GM12878 (cell line): ENCODE measurements around the gene MYL11. TPM values are rescaled to one million over a fixed set of nuclear protein-coding genes. Genes with fewer than 3 reads are reported as not detected.

Experiments used
- CBX3 ChIP-seq: fragments of 200-600 bp; sonication (generic); IDR thresholded peaks from 2 replicates; pipeline ENCODE4 v1.6.1; 2016; ENCODE audit warnings: low read depth, borderline replicate concordance
- CBX5 ChIP-seq: sonication (generic); IDR thresholded peaks from 2 replicates; pipeline ENCODE4 v1.6.1; 2016; ENCODE audit warnings: low read depth, moderate library complexity, mild to moderate bottlenecking, inconsistent platforms
- DPF2 ChIP-seq: fragments of 450-650 bp; IDR thresholded peaks from 2 replicates; pipeline ENCODE4 v1.6.1; 2017; ENCODE audit warnings: mild to moderate bottlenecking
- E4F1 ChIP-seq: fragments of 450-650 bp; IDR thresholded peaks from 2 replicates; pipeline ENCODE4 v1.6.1; 2018; ENCODE audit warnings: borderline replicate concordance, mild to moderate bottlenecking; ENCODE audit not compliant: partially characterized antibody
- EP300 ChIP-seq, 2 experiments: fragments of 150-350 bp in 1 of 2; IDR thresholded peaks; 2 replicates each; pipeline ENCODE4 v1.6.1; 2011 to 2012; ENCODE audit warnings: low read depth in 2 of 2, low read length in 2 of 2, borderline replicate concordance in 1 of 2, improper control_type of control experiment in 1 of 2, inconsistent platforms in 1 of 2; ENCODE audit not compliant: control insufficient read depth in 1 of 2
- EZH2 ChIP-seq: IDR thresholded peaks from 2 replicates; pipeline ENCODE4 v1.6.1; 2012; ENCODE audit warnings: low read depth, mild to moderate bottlenecking, control low read depth, inconsistent platforms, low read length, borderline replicate concordance; ENCODE audit not compliant: control insufficient read depth
- HSF1 ChIP-seq: fragments of 150-350 bp; IDR thresholded peaks from 2 replicates; pipeline ENCODE4 v1.6.1; 2014; ENCODE audit warnings: mild to moderate bottlenecking, low read depth, low read length
- IKZF2 ChIP-seq, 2 experiments: fragments of 450-650 bp; IDR thresholded peaks; 2 replicates each; pipeline ENCODE4 v1.6.1; 2017; ENCODE audit warnings: mild to moderate bottlenecking in 2 of 2, moderate library complexity in 2 of 2
- IRF3 ChIP-seq: fragments of 450-650 bp; IDR thresholded peaks from 2 replicates; pipeline ENCODE4 v1.6.1; 2014; ENCODE audit warnings: mild to moderate bottlenecking
- IRF4 ChIP-seq: IDR thresholded peaks from 2 replicates; pipeline ENCODE4 v1.6.1; 2011; ENCODE audit warnings: low read depth, low read length
- KDM1A ChIP-seq: fragments of 200-600 bp; sonication (generic); IDR thresholded peaks from 2 replicates; pipeline ENCODE4 v1.6.1; 2016; ENCODE audit warnings: borderline replicate concordance
- MAX ChIP-seq: IDR thresholded peaks from 2 replicates; pipeline ENCODE4 v1.6.1; 2012; ENCODE audit warnings: low read depth, low read length, improper control_type of control experiment
- MEF2A ChIP-seq: IDR thresholded peaks from 2 replicates; pipeline ENCODE4 v1.6.1; 2011; ENCODE audit warnings: low read depth, mild to moderate bottlenecking, low read length, moderate library complexity; ENCODE audit not compliant: insufficient read depth
- PML ChIP-seq: IDR thresholded peaks from 2 replicates; pipeline ENCODE4 v1.6.1; 2012; ENCODE audit warnings: low read length, inconsistent platforms
- POU2F2 ChIP-seq: IDR thresholded peaks from 3 replicates; pipeline ENCODE4 v1.6.1; 2011; ENCODE audit warnings: low read depth, mild to moderate bottlenecking, low read length, borderline replicate concordance
- RBBP5 ChIP-seq: fragments of 200-600 bp; sonication (generic); conservative IDR thresholded peaks from 2 replicates; pipeline ENCODE4 v1.6.1; 2016
- RCOR1 ChIP-seq: conservative IDR thresholded peaks from 2 replicates; pipeline ENCODE4 v1.6.1; 2012; ENCODE audit warnings: low read depth, low read length, improper control_type of control experiment
- SIN3A ChIP-seq: IDR thresholded peaks from 2 replicates; pipeline ENCODE4 v1.6.1; 2012; ENCODE audit warnings: low read depth, low read length, improper control_type of control experiment
- SMARCA5 ChIP-seq: fragments of 450-650 bp; IDR thresholded peaks from 2 replicates; pipeline ENCODE4 v1.6.1; 2017; ENCODE audit warnings: mild to moderate bottlenecking
- SRF ChIP-seq, 2 experiments: IDR thresholded peaks; 2 replicates each; pipeline ENCODE4 v1.6.1; 2011; ENCODE audit warnings: low read depth in 2 of 2, low read length in 2 of 2, mild to moderate bottlenecking in 1 of 2, moderate library complexity in 1 of 2
- STAT1 ChIP-seq: fragments of 450-650 bp; conservative IDR thresholded peaks from 2 replicates; pipeline ENCODE4 v1.6.1; 2014; ENCODE audit warnings: antibody characterized with exemption, mild to moderate bottlenecking
- STAT3 ChIP-seq: IDR thresholded peaks from 2 replicates; pipeline ENCODE4 v1.6.1; 2011; ENCODE audit warnings: low read depth, low read length, improper control_type of control experiment
- ZZZ3 ChIP-seq: IDR thresholded peaks from 2 replicates; pipeline ENCODE4 v1.6.1; 2011; ENCODE audit warnings: low read depth; ENCODE audit not compliant: control insufficient read depth, insufficient read length
- polyA plus RNA-seq, 11 experiments: library from polyadenylated mRNA; depleted of rRNA in 4 of 11; unstranded in 6 of 11; stranded (reverse) in 5 of 11; fragments of >200 nt; fragmentation: Nextera tagmentation in 4 of 11; fragmentation: Illumina TruSeq in 1 of 11; extraction: Ambion mirVana in 4 of 11; extraction: Trizol in 1 of 11; gene quantifications; 1 replicate in 1 of 11; 2 replicates in 10 of 11; pipeline versions ENCODE4 v1.2.1 to v1.2.3, GENCODE V29; 2011 to 2016; ENCODE audit warnings: inconsistent platforms in 2 of 11, missing spikeins in 2 of 11, low read depth in 1 of 11
- total RNA-seq, 4 experiments: library from RNA; depleted of rRNA in 3 of 4; stranded (reverse); fragments of >200 nt in 3 of 4; fragmentation: Illumina TruSeq in 1 of 4; extraction: Trizol in 1 of 4; gene quantifications; 2 replicates each; pipeline versions ENCODE4 v1.2.1 to v1.2.3, GENCODE V29; 2013 to 2021
- TF ChIP-seq, protein P1 (sequence below): IDR thresholded peaks from 2 replicates; pipeline ENCODE4 v1.6.1; 2011; ENCODE audit warnings: borderline replicate concordance, low read depth, mild to moderate bottlenecking, moderate library complexity, low read length; ENCODE audit not compliant: insufficient read depth, poor library complexity, severe bottlenecking
- TF ChIP-seq, protein P2 (sequence below): IDR thresholded peaks from 2 replicates; pipeline ENCODE4 v1.6.1; 2011; ENCODE audit warnings: low read depth, low read length, improper control_type of control experiment, borderline replicate concordance

MYL11 gene
- total and polyA plus RNA-seq, 10 of the 15 experiments (the other 5 are each of a cell fraction or from before 2014, with no cell fraction given): 0.19 to 1.2 (median 0.61) TPM; not detected in 5

GRCh38 chr16:30377812-30378235 lies 3.2 kb downstream of the MYL11 start (continued):
- TF ChIP-seq, protein P1, sequence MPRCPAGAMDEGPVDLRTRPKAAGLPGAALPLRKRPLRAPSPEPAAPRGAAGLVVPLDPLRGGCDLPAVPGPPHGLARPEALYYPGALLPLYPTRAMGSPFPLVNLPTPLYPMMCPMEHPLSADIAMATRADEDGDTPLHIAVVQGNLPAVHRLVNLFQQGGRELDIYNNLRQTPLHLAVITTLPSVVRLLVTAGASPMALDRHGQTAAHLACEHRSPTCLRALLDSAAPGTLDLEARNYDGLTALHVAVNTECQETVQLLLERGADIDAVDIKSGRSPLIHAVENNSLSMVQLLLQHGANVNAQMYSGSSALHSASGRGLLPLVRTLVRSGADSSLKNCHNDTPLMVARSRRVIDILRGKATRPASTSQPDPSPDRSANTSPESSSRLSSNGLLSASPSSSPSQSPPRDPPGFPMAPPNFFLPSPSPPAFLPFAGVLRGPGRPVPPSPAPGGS: no peak
- 0 out of 2 replicates have a peak, but pooled peaks have one; percentile 17 for TF ChIP-seq PML
- TF ChIP-seq, protein P2, sequence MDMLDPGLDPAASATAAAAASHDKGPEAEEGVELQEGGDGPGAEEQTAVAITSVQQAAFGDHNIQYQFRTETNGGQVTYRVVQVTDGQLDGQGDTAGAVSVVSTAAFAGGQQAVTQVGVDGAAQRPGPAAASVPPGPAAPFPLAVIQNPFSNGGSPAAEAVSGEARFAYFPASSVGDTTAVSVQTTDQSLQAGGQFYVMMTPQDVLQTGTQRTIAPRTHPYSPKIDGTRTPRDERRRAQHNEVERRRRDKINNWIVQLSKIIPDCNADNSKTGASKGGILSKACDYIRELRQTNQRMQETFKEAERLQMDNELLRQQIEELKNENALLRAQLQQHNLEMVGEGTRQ: no peak
- TF ChIP-seq STAT3: no peak
- TF ChIP-seq ZZZ3: no peak
- TF ChIP-seq KDM1A: no peak
- no peak for TF ChIP-seq IRF3
- peak; percentile 37; the same call in 1 of the 2 replicates for TF ChIP-seq SIN3A
- TF ChIP-seq DPF2: peak; percentile 72
- TF ChIP-seq EZH2: no peak
- TF ChIP-seq CBX5: no peak
- no peak for TF ChIP-seq RCOR1
- no peak for TF ChIP-seq MEF2A
- TF ChIP-seq IKZF2 (IDR thresholded peaks at IDR 0.05): no peak
- no peak for TF ChIP-seq SRF (IDR thresholded peaks at IDR 0.05; ENCODE audit: low read depth in 2 of 2, low read length in 2 of 2)
- no peak for TF ChIP-seq RBBP5
- no peak for TF ChIP-seq HSF1
- no peak for TF ChIP-seq E4F1
- TF ChIP-seq EP300 (IDR thresholded peaks at IDR 0.05; ENCODE audit: borderline replicate concordance in 1 of 2, control insufficient read depth in 1 of 2, low read depth in 2 of 2, low read length in 2 of 2): 0 out of 4 replicates have a peak, but pooled peaks of 1 of the 2 experiments have one; percentile 5
- TF ChIP-seq POU2F2: no peak
- no peak for TF ChIP-seq STAT1
- TF ChIP-seq CBX3: no peak
- no peak for TF ChIP-seq MAX
- peak; percentile 85 for TF ChIP-seq SMARCA5
- no peak for TF ChIP-seq IRF4
